ENCODE measurements around the gene TMTC2. TPM values are rescaled to one million over a fixed set of nuclear protein-coding genes. Genes with fewer than 3 reads are reported as not detected.

Gene TMTC2
- total RNA-seq, 1 donor from 2014 or later: 7.6 TPM

- no peak for TF ChIP-seq CTCF (IDR thresholded peaks at IDR 0.05; ENCODE audit: insufficient read depth, low read length, poor library complexity, severe bottlenecking)
- DNase-seq (ENCODE audit: low read depth): no peak
These were observed 19.1 kb downstream of the TMTC2 start for GRCh38 chr12:82705774-82706173.

GRCh38 chr12:82708061-82708879, 21.6 kb downstream of the TMTC2 start:
- no peak for TF ChIP-seq CTCF (IDR thresholded peaks at IDR 0.05; ENCODE audit: insufficient read depth, low read length, poor library complexity, severe bottlenecking)
- DNase-seq (ENCODE audit: low read depth): no peak
- H3K4me3 ChIP-seq (ENCODE audit: low read depth, low read length): no peak overlapping the region
- no peaks in the 10 kb centered on the region for H3K27me3 ChIP-seq (ENCODE audit: control insufficient read depth, insufficient read depth, low read length)
- no peaks in the 10 kb centered on the region for H3K36me3 ChIP-seq (ENCODE audit: control insufficient read depth, insufficient read depth, low read length)

More at GRCh38 chr12:82705774-82706173, 19.1 kb downstream of the TMTC2 start:
- Histone ChIP-seq H3K27me3 (ENCODE audit: control insufficient read depth, insufficient read depth, low read length) (no peaks in the 10 kb centered on the region), H3K36me3 (ENCODE audit: control insufficient read depth, insufficient read depth, low read length) (no peaks in the 10 kb centered on the region), H3K4me3 (ENCODE audit: low read depth, low read length) (no peak overlapping the region)

GRCh38 chr12:82709794-82710355, 23.2 kb downstream of the TMTC2 start:
- Histone ChIP-seq H3K36me3 (ENCODE audit: control insufficient read depth, insufficient read depth, low read length) (no peaks in the 10 kb centered on the region), H3K27me3 (ENCODE audit: control insufficient read depth, insufficient read depth, low read length) (no peaks in the 10 kb centered on the region), H3K4me3 (ENCODE audit: low read depth, low read length) (no peak overlapping the region)
- no peak for TF ChIP-seq CTCF (IDR thresholded peaks at IDR 0.05; ENCODE audit: insufficient read depth, low read length, poor library complexity, severe bottlenecking)
- no peak for DNase-seq (ENCODE audit: low read depth)

- no peak for DNase-seq (ENCODE audit: low read depth)
- no peaks in the 10 kb centered on the region for H3K27me3 ChIP-seq (ENCODE audit: control insufficient read depth, insufficient read depth, low read length)
- no peak overlapping the region for H3K4me3 ChIP-seq (ENCODE audit: low read depth, low read length)
- no peaks in the 10 kb centered on the region for H3K36me3 ChIP-seq (ENCODE audit: control insufficient read depth, insufficient read depth, low read length)
- no peak for TF ChIP-seq CTCF (IDR thresholded peaks at IDR 0.05; ENCODE audit: insufficient read depth, low read length, poor library complexity, severe bottlenecking)
These were observed 24.0 kb downstream of the TMTC2 start for GRCh38 chr12:82710741-82711140.

- no peaks in the 10 kb centered on the region for H3K27me3 ChIP-seq (ENCODE audit: control insufficient read depth, insufficient read depth, low read length)
- DNase-seq (ENCODE audit: low read depth): no peak
- no peaks in the 10 kb centered on the region for H3K36me3 ChIP-seq (ENCODE audit: control insufficient read depth, insufficient read depth, low read length)
- H3K4me3 ChIP-seq (ENCODE audit: low read depth, low read length): no peak overlapping the region
- TF ChIP-seq CTCF (IDR thresholded peaks at IDR 0.05; ENCODE audit: insufficient read depth, low read length, poor library complexity, severe bottlenecking): no peak
These were observed 27.7 kb downstream of the TMTC2 start for GRCh38 chr12:82714427-82714826.

Measured in kidney epithelial cell (primary cell).